Hematopoietic multipotent progenitor cell treated with erythropoietin and hydrocortisone succinate and interleukin-3 and kit ligand, for 15 days (in vitro differentiated cells): ENCODE results near the gene MLYCD.

Source experiments
- DNase-seq: peaks from one replicate; pipeline ENCODE4 v3.0.0-alpha.2; 2015; ENCODE audit warnings: low spot score

The MLYCD gene

GRCh38 chr16:83970430-83970815, 71.5 kb downstream of the MLYCD start:
- no peak for DNase-seq

GRCh38 chr16:83971165-83972130, 72.5 kb downstream of the MLYCD start:
- no peak for DNase-seq

GRCh38 chr16:83972256-83973008, 73.5 kb downstream of the MLYCD start:
- DNase-seq = no peak

GRCh38 chr16:83973077-83973476, 74.2 kb downstream of the MLYCD start:
- DNase-seq = no peak

- DNase-seq = no peak
These were observed 74.9 kb downstream of the MLYCD start for GRCh38 chr16:83973581-83974385.

GRCh38 chr16:83974475-83974874, 75.6 kb downstream of the MLYCD start:
- no peak for DNase-seq

GRCh38 chr16:83975590-83976260, 76.8 kb downstream of the MLYCD start:
- no peak for DNase-seq
